A549 (cell line): Measurements from ENCODE around the gene RNF44. TPM values are rescaled to one million over a fixed set of nuclear protein-coding genes. Genes with fewer than 3 reads are reported as not detected.
A peak's percentile ranks its signal among the peaks of the same experiment; 100 is the strongest.

ENCODE experiments used
- ATAC-seq, 2 experiments: fragments of 200-7000 bp in 1 of 2; fragments of >200 bp in 1 of 2; cut with Nextera tagmentation in 1 of 2; cut with Tn5 transposase in 1 of 2; 3 replicates each; pipeline versions ENCODE4 v1.8.0 to v1.9.1; 2018 to 2020; ENCODE audit warnings: mild to moderate bottlenecking in 1 of 2, moderate library complexity in 1 of 2
- CTCF ChIA-PET: fragments of 300-600 bp; sonication (Branson Sonifier 250); formaldehyde crosslinking; extraction: SDS; loops from one replicate; lab custom pipeline; 2021; ENCODE audit warnings: antibody characterized with exemption, inconsistent platforms; lab: Yijun Ruan, JAX
- POLR2A ChIA-PET: fragments of 350-600 bp; formaldehyde crosslinking; extraction: SDS; loops from one replicate; lab custom pipeline; 2021; ENCODE audit warnings: antibody characterized with exemption, inconsistent platforms; lab: Yijun Ruan, JAX
- DNase-seq, 2 experiments: peaks; one replicate each; pipeline versions ENCODE4 v3.0.0 to v3.0.0-alpha.2; 2011 to 2016; ENCODE audit warnings: low read depth in 1 of 2, low spot score in 1 of 2
- FAIRE-seq: peaks from 2 replicates; lab custom pipeline; 2011; peaks lifted over from hg19 to GRCh38; lab: Jason Lieb, UNC
- H3K27ac ChIP-seq, 2 experiments: fragments of >200 bp; sonication (Bioruptor Twin); formaldehyde crosslinking; 3 replicates each; pipeline ENCODE4 v1.5.1; 2016 to 2017
- H3K4me1 ChIP-seq: fragments of >200 bp; sonication (Bioruptor Twin); formaldehyde crosslinking; 3 replicates; pipeline ENCODE4 v1.6.1; 2016
- H3K4me2 ChIP-seq: fragments of >200 bp; sonication (Bioruptor Twin); formaldehyde crosslinking; 3 replicates; pipeline ENCODE4 v1.6.1; 2016
- H3K4me3 ChIP-seq: fragments of >200 bp; sonication (Bioruptor Twin); formaldehyde crosslinking; 3 replicates; pipeline ENCODE4 v1.5.1; 2016
- H3K9me3 ChIP-seq: fragments of >200 bp; sonication (Bioruptor Twin); formaldehyde crosslinking; 3 replicates; pipeline ENCODE4 v1.6.1; 2016
- ATOH8 ChIP-seq: fragments of 250-450 bp; sonication (Bioruptor Pico); IDR thresholded peaks from 2 replicates; pipeline ENCODE4 v1.5.0; 2020; ENCODE audit warnings: low read depth, mild to moderate bottlenecking, moderate library complexity
- CBX2 ChIP-seq: fragments of 200-600 bp; sonication (generic); IDR thresholded peaks from 2 replicates; pipeline ENCODE4 v1.6.1; 2016; ENCODE audit warnings: low read depth, mild to moderate bottlenecking, borderline replicate concordance
- CHD2 ChIP-seq: fragments of 150-350 bp; IDR thresholded peaks from 2 replicates; pipeline ENCODE4 v1.6.1; 2014; ENCODE audit warnings: low read length; ENCODE audit not compliant: partially characterized antibody
- CHD4 ChIP-seq: fragments of 200-600 bp; sonication (generic); IDR thresholded peaks from 2 replicates; pipeline ENCODE4 v1.6.1; 2016; ENCODE audit warnings: antibody characterized with exemption, mild to moderate bottlenecking, borderline replicate concordance
- CTCF ChIP-seq: fragments of >200 bp; sonication (Bioruptor Twin); formaldehyde crosslinking; IDR thresholded peaks from 3 replicates; pipeline ENCODE4 v1.5.1; 2016
- EP300 ChIP-seq, 2 experiments: fragments of >200 bp; sonication (Bioruptor Twin); formaldehyde crosslinking; IDR thresholded peaks; 2 replicates in 1 of 2; 3 replicates in 1 of 2; pipeline ENCODE4 v1.6.1; 2016 to 2017
- FOSB ChIP-seq: fragments of 250-450 bp; sonication (Bioruptor Pico); IDR thresholded peaks from 2 replicates; pipeline ENCODE4 v1.5.0; 2020; ENCODE audit warnings: mild to moderate bottlenecking, moderate library complexity
- FOXS1 ChIP-seq: fragments of 250-450 bp; sonication (Bioruptor Pico); IDR thresholded peaks from 2 replicates; pipeline ENCODE4 v1.5.0; 2020; ENCODE audit warnings: mild to moderate bottlenecking, moderate library complexity
- HDAC2 ChIP-seq: fragments of 200-600 bp; sonication (generic); IDR thresholded peaks from 2 replicates; pipeline ENCODE4 v1.6.1; 2016
- HES2 ChIP-seq: fragments of >200 bp; sonication (Bioruptor Twin); formaldehyde crosslinking; IDR thresholded peaks from 2 replicates; pipeline ENCODE4 v1.6.1; 2016
- HEYL ChIP-seq: fragments of 250-450 bp; sonication (Bioruptor Pico); IDR thresholded peaks from 2 replicates; pipeline ENCODE4 v1.8.0; 2021; ENCODE audit warnings: mild to moderate bottlenecking, moderate library complexity
- HMGXB4 ChIP-seq: fragments of 250-450 bp; sonication (Bioruptor Pico); IDR thresholded peaks from 2 replicates; pipeline ENCODE4 v1.5.0; 2021; ENCODE audit warnings: mild to moderate bottlenecking, moderate library complexity, borderline replicate concordance
- HOXB13 ChIP-seq: fragments of 250-450 bp; sonication (Bioruptor Pico); IDR thresholded peaks from 2 replicates; pipeline ENCODE4 v1.5.0; 2020; ENCODE audit warnings: low read depth, mild to moderate bottlenecking, moderate library complexity
- JUN ChIP-seq, 2 experiments: fragments of >200 bp; sonication (Bioruptor Twin); formaldehyde crosslinking; IDR thresholded peaks; 2 replicates in 1 of 2; 3 replicates in 1 of 2; pipeline ENCODE4 v1.6.1; 2016 to 2017
- KDM5A ChIP-seq: fragments of 200-600 bp; sonication (generic); IDR thresholded peaks from 2 replicates; pipeline ENCODE4 v1.6.1; 2016; ENCODE audit warnings: antibody characterized with exemption, mild to moderate bottlenecking
- MAX ChIP-seq: IDR thresholded peaks from 2 replicates; pipeline ENCODE4 v1.6.1; 2012
- MYC ChIP-seq: IDR thresholded peaks from 2 replicates; pipeline ENCODE4 v1.6.1; 2012; ENCODE audit warnings: mild to moderate bottlenecking, inconsistent platforms, low read length, improper control_type of control experiment, borderline replicate concordance
- PHF8 ChIP-seq: fragments of 200-600 bp; sonication (generic); IDR thresholded peaks from 2 replicates; pipeline ENCODE4 v1.6.1; 2016; ENCODE audit warnings: low read depth, mild to moderate bottlenecking, antibody characterized with exemption, moderate library complexity, borderline replicate concordance
- POLR2A ChIP-seq: IDR thresholded peaks from 2 replicates; pipeline ENCODE4 v1.6.1; 2012; ENCODE audit warnings: mild to moderate bottlenecking, low read length
- POLR2AphosphoS2 ChIP-seq: conservative IDR thresholded peaks from 2 replicates; pipeline ENCODE4 v1.6.1; 2012; ENCODE audit warnings: low read length, improper control_type of control experiment, inconsistent platforms
- RAD21 ChIP-seq, 2 experiments: fragments of >200 bp in 1 of 2; sonication (Bioruptor Twin) in 1 of 2; formaldehyde crosslinking in 1 of 2; IDR thresholded peaks in 1 of 2; conservative IDR thresholded peaks in 1 of 2; 2 replicates in 1 of 2; 3 replicates in 1 of 2; pipeline ENCODE4 v1.6.1; 2012 to 2018; ENCODE audit warnings: inconsistent platforms in 1 of 2
- SREBF2 ChIP-seq: fragments of 450-650 bp; IDR thresholded peaks from 2 replicates; pipeline ENCODE4 v1.6.1; 2014; ENCODE audit warnings: mild to moderate bottlenecking, moderate library complexity
- USF2 ChIP-seq: fragments of 450-650 bp; IDR thresholded peaks from 2 replicates; pipeline ENCODE4 v1.6.1; 2014; ENCODE audit warnings: antibody characterized with exemption
- ZNF302 ChIP-seq: fragments of 250-450 bp; sonication (Bioruptor Pico); IDR thresholded peaks from 2 replicates; pipeline ENCODE4 v1.9.0; 2021; ENCODE audit warnings: inconsistent platforms, mild to moderate bottlenecking, moderate library complexity
- WGBS: methylation state at CpG from one replicate; pipeline ENCODE4 v1.1.6; 2017; ENCODE audit errors: missing lambda C conversion rate; 5-methylcytosine and 5-hydroxymethylcytosine counted together
- polyA plus RNA-seq, 4 experiments: library from polyadenylated mRNA; depleted of rRNA in 3 of 4; stranded (reverse); fragments of >200 nt; fragmentation: RNase III in 1 of 4; extraction: RNeasy Plus Mini Kit Qiagen cat#74134 plus additional on column Dnase treatment in 1 of 4; gene quantifications; 2 replicates in 3 of 4; 3 replicates in 1 of 4; pipeline ENCODE4 v1.2.3, GENCODE V29; 2011 to 2017

RNF44 gene
- polyA plus RNA-seq, 2 of the 4 experiments (the other 2 are of a cell fraction), result 9.2 to 32.7 TPM

- CTCF ChIA-PET, result interaction anchor here (1.0 to 1.2 kb wide), 2 partner anchors 28 to 56 kb away, joined by 3 to 4 read pairs; no protein-coding TSS in a partner anchor
- 84% methylated on average over 2 of the region's 2 CpGs for WGBS
Observed at GRCh38 chr5:176507911-176508310, 29.3 kb downstream of the RNF44 start.

GRCh38 chr5:176503496-176503895, 33.7 kb downstream of the RNF44 start:
- WGBS, result 91% methylated on average over 5 of the region's 5 CpGs
- TF ChIP-seq CHD2 (no peak), FOSB (CRISPR knock-in tag) (no peak), HEYL (no peak), SREBF2 (no peak)
- H3K4me1 ChIP-seq, result peaks cover 5% of the 10 kb centered on the region; the same call in 1 of the 3 replicates
- CTCF ChIA-PET, result interaction anchor here (1.4 to 2.0 kb wide), 2 partner anchors 14 to 55 kb away, joined by 3 to 8 read pairs; partner anchors contain the start of gene FAF2
- no peak for ATAC-seq
- H3K4me3 ChIP-seq, result no peak overlapping the region
- no peak for DNase-seq
- no peaks in the 10 kb centered on the region for H3K9me3 ChIP-seq
- no peak overlapping the region for H3K4me2 ChIP-seq
- FAIRE-seq, result no peak
- no peak overlapping the region for H3K27ac ChIP-seq
- POLR2A ChIA-PET, result no interaction called here

More at GRCh38 chr5:176507911-176508310, 29.3 kb downstream of the RNF44 start:
- Histone ChIP-seq H3K4me3 (no peak overlapping the region), H3K9me3 (no peaks in the 10 kb centered on the region), H3K4me2 (no peak overlapping the region), H3K4me1 (no peaks in the 10 kb centered on the region), H3K27ac (no peak overlapping the region)
- DNase-seq, result no peak
- no peak for ATAC-seq
- FAIRE-seq, result no peak
- TF ChIP-seq HMGXB4 (CRISPR knock-in tag), result no peak
- TF ChIP-seq HES2, result no peak
- no peak for TF ChIP-seq JUN (IDR thresholded peaks at IDR 0.05)
- TF ChIP-seq PHF8, result no peak
- no peak for TF ChIP-seq CTCF
- no peak for TF ChIP-seq KDM5A
- TF ChIP-seq RAD21 (conservative IDR thresholded peaks at IDR 0.05 in 1 of 2, IDR thresholded peaks at IDR 0.05 in 1 of 2), result no peak
- TF ChIP-seq MAX, result no peak
- TF ChIP-seq CHD2, result no peak
- POLR2A ChIA-PET, result interaction anchor here (0.5 kb wide), 1 partner anchor 279 kb away, joined by 3 read pairs; no protein-coding TSS in a partner anchor

- ChIA-PET POLR2A (no interaction called here), CTCF (interaction anchor here (0.6 to 1.7 kb wide), 5 partner anchors 13 to 42 kb away, joined by 3 to 5 read pairs (median 3); no protein-coding TSS in a partner anchor)
- FAIRE-seq, result no peak
- H3K4me3 ChIP-seq, result no peak overlapping the region
- no peak for DNase-seq
- H3K4me2 ChIP-seq, result no peak overlapping the region
- H3K9me3 ChIP-seq, result no peaks in the 10 kb centered on the region
- no peak overlapping the region for H3K27ac ChIP-seq
- peak in 1 of 2 experiments; percentile 58; a peak in 3 of 6 replicates for ATAC-seq
- TF ChIP-seq MYC (no peak), ATOH8 (CRISPR knock-in tag) (no peak), HOXB13 (CRISPR knock-in tag) (no peak), JUN (IDR thresholded peaks at IDR 0.05) (no peak), CHD4 (no peak), POLR2A (no peak), ZNF302 (CRISPR knock-in tag) (no peak), USF2 (no peak), HDAC2 (no peak), CBX2 (no peak), EP300 (IDR thresholded peaks at IDR 0.05) (no peak), POLR2AphosphoS2 (no peak), FOXS1 (no peak)
- WGBS, result 95% methylated on average over 1 of the region's 1 CpG
- H3K4me1 ChIP-seq, result peaks cover 18% of the 10 kb centered on the region; the same call in 2 of the 3 replicates
Observed at GRCh38 chr5:176501333-176501732, 35.9 kb downstream of the RNF44 start.
